ENCODE measurements around the gene GALNT7. TPM values are rescaled to one million over a fixed set of nuclear protein-coding genes. Genes with fewer than 3 reads are reported as not detected.

Gene GALNT7
- total and polyA plus RNA-seq, 4 donors, result 0.65 to 13.0 (median 2.1) TPM

DNA sequence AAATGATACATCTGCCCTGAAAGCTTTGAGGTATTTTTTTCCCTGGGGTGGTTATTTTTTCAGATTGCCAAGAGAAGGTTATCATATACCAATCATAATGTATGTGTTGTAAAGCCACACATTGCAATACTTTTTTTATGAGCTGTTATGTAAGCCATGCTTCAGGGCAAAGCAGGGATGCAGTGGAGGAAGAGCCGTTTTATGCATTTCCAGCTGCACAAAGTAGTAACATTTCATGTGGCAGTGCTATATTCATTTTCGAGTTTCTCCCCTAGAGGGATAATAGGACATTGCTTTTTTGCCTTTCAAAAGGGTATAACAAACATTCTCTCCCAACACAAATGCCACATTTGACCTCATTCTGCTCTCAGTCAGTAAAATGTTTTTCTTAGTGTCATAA lies 68.5 kb downstream of the GALNT7 start (continued):
- TF ChIP-seq, protein P1, sequence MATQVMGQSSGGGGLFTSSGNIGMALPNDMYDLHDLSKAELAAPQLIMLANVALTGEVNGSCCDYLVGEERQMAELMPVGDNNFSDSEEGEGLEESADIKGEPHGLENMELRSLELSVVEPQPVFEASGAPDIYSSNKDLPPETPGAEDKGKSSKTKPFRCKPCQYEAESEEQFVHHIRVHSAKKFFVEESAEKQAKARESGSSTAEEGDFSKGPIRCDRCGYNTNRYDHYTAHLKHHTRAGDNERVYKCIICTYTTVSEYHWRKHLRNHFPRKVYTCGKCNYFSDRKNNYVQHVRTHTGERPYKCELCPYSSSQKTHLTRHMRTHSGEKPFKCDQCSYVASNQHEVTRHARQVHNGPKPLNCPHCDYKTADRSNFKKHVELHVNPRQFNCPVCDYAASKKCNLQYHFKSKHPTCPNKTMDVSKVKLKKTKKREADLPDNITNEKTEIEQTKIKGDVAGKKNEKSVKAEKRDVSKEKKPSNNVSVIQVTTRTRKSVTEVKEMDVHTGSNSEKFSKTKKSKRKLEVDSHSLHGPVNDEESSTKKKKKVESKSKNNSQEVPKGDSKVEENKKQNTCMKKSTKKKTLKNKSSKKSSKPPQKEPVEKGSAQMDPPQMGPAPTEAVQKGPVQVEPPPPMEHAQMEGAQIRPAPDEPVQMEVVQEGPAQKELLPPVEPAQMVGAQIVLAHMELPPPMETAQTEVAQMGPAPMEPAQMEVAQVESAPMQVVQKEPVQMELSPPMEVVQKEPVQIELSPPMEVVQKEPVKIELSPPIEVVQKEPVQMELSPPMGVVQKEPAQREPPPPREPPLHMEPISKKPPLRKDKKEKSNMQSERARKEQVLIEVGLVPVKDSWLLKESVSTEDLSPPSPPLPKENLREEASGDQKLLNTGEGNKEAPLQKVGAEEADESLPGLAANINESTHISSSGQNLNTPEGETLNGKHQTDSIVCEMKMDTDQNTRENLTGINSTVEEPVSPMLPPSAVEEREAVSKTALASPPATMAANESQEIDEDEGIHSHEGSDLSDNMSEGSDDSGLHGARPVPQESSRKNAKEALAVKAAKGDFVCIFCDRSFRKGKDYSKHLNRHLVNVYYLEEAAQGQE (IDR thresholded peaks at IDR 0.05), result no peak
- TF ChIP-seq, protein P2, sequence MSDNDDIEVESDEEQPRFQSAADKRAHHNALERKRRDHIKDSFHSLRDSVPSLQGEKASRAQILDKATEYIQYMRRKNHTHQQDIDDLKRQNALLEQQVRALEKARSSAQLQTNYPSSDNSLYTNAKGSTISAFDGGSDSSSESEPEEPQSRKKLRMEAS (IDR thresholded peaks at IDR 0.05), result no peak
- no peak for TF ChIP-seq YY1 (IDR thresholded peaks at IDR 0.05)
- TF ChIP-seq HNF4G (IDR thresholded peaks at IDR 0.05), result no peak
- TF ChIP-seq SP1 (IDR thresholded peaks at IDR 0.05), result no peak

DNA sequence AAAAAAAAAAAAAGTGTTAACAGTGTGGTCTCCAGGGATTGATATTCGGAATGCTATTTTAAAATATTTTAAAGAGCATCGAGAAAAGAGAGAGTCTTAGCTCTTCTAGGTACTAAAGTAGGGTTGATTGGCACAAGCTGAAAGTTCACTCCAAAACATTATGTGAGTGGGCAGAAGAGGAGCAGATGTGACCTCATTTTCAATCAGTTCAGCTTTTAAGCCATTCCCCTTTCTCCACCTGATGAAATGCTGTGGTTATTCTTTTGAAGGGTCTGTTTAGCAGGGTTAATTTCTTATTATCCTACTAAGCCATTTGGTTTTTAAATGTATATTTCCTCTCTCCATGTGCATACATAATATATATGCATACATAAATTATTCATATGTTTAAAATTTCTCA lies 69.2 kb downstream of the GALNT7 start:
- no peaks in the 10 kb centered on the region for H3K9me3 ChIP-seq (ENCODE audit: control insufficient read depth in 4 of 4, low read length in 3 of 4)
- no peak overlapping the region for H3K4me3 ChIP-seq (ENCODE audit: low read depth in 1 of 3, low read length in 3 of 3)
- TF ChIP-seq, protein P1 (IDR thresholded peaks at IDR 0.05), result no peak
- TF ChIP-seq, protein P3, sequence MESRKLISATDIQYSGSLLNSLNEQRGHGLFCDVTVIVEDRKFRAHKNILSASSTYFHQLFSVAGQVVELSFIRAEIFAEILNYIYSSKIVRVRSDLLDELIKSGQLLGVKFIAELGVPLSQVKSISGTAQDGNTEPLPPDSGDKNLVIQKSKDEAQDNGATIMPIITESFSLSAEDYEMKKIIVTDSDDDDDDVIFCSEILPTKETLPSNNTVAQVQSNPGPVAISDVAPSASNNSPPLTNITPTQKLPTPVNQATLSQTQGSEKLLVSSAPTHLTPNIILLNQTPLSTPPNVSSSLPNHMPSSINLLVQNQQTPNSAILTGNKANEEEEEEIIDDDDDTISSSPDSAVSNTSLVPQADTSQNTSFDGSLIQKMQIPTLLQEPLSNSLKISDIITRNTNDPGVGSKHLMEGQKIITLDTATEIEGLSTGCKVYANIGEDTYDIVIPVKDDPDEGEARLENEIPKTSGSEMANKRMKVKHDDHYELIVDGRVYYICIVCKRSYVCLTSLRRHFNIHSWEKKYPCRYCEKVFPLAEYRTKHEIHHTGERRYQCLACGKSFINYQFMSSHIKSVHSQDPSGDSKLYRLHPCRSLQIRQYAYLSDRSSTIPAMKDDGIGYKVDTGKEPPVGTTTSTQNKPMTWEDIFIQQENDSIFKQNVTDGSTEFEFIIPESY (IDR thresholded peaks at IDR 0.05), result no peak
- TF ChIP-seq, protein P4, sequence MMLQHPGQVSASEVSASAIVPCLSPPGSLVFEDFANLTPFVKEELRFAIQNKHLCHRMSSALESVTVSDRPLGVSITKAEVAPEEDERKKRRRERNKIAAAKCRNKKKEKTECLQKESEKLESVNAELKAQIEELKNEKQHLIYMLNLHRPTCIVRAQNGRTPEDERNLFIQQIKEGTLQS (IDR thresholded peaks at IDR 0.05), result no peak
- TF ChIP-seq TAF1 (conservative IDR thresholded peaks at IDR 0.05), result no peak
- no peak for TF ChIP-seq EGR1 (IDR thresholded peaks at IDR 0.05; ENCODE audit: low read depth in 2 of 2)
- no peak for TF ChIP-seq GABPA (IDR thresholded peaks at IDR 0.05 in 1 of 2, conservative IDR thresholded peaks at IDR 0.05 in 1 of 2)
- no peak overlapping the region for H3K9ac ChIP-seq (ENCODE audit: low read depth in 1 of 2, low read length in 2 of 2)
- H3K4me1 ChIP-seq (ENCODE audit: control insufficient read depth in 4 of 4, insufficient read depth in 4 of 4, low read length in 3 of 4), result no peaks in the 10 kb centered on the region
- 92% methylated on average over 2 of the region's 2 CpGs for WGBS
- H3K36me3 ChIP-seq (ENCODE audit: control insufficient read depth in 4 of 4, insufficient read depth in 3 of 4, low read depth in 1 of 4, low read length in 3 of 4), result no peaks in the 10 kb centered on the region
- no peak overlapping the region for H3K27ac ChIP-seq (ENCODE audit: low read depth in 1 of 2, low read length in 2 of 2)
- no peak for DNase-seq (ENCODE audit: low spot score)
- peaks cover 0 to 2% (median 0%) of the 10 kb centered on the region in 4 donors for H3K27me3 ChIP-seq (ENCODE audit: control insufficient read depth in 4 of 4, insufficient read depth in 4 of 4, low read length in 3 of 4)

DNA sequence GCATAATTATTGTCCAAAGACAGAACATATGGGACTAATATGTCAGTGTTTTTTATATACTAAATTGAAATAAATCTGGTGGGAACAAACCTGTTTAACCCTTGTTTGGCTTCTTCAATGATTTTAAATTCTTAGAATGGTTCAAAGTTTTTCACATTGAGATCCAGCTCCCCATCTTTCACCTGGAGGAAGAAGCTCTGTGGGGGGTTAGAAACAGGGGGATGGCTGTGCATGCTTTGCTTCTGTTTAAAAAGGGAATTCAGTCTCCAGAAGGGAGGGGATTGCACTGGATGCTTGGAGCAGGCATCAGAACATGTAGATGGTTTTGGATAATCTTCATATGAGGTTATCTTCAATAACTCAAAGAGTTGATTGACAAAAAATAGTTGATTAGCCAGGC lies 72.1 kb downstream of the GALNT7 start:
- no peaks in the 10 kb centered on the region for H3K36me3 ChIP-seq (ENCODE audit: control insufficient read depth in 4 of 4, insufficient read depth in 3 of 4, low read depth in 1 of 4, low read length in 3 of 4)
- H3K4me3 ChIP-seq (ENCODE audit: low read depth in 1 of 3, low read length in 3 of 3), result no peak overlapping the region
- no peaks in the 10 kb centered on the region for H3K9me3 ChIP-seq (ENCODE audit: control insufficient read depth in 4 of 4, low read length in 3 of 4)
- no peak overlapping the region for H3K27ac ChIP-seq (ENCODE audit: low read depth in 1 of 2, low read length in 2 of 2)
- H3K9ac ChIP-seq (ENCODE audit: low read depth in 1 of 2, low read length in 2 of 2), result no peak overlapping the region
- peaks cover 0 to 4% (median 0%) of the 10 kb centered on the region in 4 donors for H3K27me3 ChIP-seq (ENCODE audit: control insufficient read depth in 4 of 4, insufficient read depth in 4 of 4, low read length in 3 of 4)
- no peak for DNase-seq (ENCODE audit: low spot score)
- no peaks in the 10 kb centered on the region for H3K4me1 ChIP-seq (ENCODE audit: control insufficient read depth in 4 of 4, insufficient read depth in 4 of 4, low read length in 3 of 4)
- TF ChIP-seq JUND (IDR thresholded peaks at IDR 0.05), result no peak
- TF ChIP-seq, protein P4 (IDR thresholded peaks at IDR 0.05), result no peak
- TF ChIP-seq SP1 (IDR thresholded peaks at IDR 0.05), result no peak
- TF ChIP-seq, protein P1 (IDR thresholded peaks at IDR 0.05), result no peak
- no peak for TF ChIP-seq TAF1 (conservative IDR thresholded peaks at IDR 0.05)
- TF ChIP-seq NR2F2 (IDR thresholded peaks at IDR 0.05), result no peak
- TF ChIP-seq YY1 (IDR thresholded peaks at IDR 0.05), result no peak
- TF ChIP-seq, protein P5, sequence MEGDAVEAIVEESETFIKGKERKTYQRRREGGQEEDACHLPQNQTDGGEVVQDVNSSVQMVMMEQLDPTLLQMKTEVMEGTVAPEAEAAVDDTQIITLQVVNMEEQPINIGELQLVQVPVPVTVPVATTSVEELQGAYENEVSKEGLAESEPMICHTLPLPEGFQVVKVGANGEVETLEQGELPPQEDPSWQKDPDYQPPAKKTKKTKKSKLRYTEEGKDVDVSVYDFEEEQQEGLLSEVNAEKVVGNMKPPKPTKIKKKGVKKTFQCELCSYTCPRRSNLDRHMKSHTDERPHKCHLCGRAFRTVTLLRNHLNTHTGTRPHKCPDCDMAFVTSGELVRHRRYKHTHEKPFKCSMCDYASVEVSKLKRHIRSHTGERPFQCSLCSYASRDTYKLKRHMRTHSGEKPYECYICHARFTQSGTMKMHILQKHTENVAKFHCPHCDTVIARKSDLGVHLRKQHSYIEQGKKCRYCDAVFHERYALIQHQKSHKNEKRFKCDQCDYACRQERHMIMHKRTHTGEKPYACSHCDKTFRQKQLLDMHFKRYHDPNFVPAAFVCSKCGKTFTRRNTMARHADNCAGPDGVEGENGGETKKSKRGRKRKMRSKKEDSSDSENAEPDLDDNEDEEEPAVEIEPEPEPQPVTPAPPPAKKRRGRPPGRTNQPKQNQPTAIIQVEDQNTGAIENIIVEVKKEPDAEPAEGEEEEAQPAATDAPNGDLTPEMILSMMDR (IDR thresholded peaks at IDR 0.05; ENCODE audit: low read depth, low read length, missing input control), result no peak
- TF ChIP-seq HNF4G (IDR thresholded peaks at IDR 0.05), result no peak
